Hematopoietic multipotent progenitor cell treated with erythropoietin and hydrocortisone succinate and interleukin-3 and kit ligand, for 4 days (in vitro differentiated cells): ENCODE measurements around the gene STK25.
A peak's percentile ranks its signal among the peaks of the same experiment; 100 is the strongest.
"Not testable (repeated sequence)": the region's sequence is repeated elsewhere in the genome, so short reads cannot be mapped to it uniquely, and the experiment has no call there.

Experiments
- DNase-seq: peaks from one replicate; pipeline ENCODE4 v3.0.0-alpha.2; 2015

STK25 gene

DNA sequence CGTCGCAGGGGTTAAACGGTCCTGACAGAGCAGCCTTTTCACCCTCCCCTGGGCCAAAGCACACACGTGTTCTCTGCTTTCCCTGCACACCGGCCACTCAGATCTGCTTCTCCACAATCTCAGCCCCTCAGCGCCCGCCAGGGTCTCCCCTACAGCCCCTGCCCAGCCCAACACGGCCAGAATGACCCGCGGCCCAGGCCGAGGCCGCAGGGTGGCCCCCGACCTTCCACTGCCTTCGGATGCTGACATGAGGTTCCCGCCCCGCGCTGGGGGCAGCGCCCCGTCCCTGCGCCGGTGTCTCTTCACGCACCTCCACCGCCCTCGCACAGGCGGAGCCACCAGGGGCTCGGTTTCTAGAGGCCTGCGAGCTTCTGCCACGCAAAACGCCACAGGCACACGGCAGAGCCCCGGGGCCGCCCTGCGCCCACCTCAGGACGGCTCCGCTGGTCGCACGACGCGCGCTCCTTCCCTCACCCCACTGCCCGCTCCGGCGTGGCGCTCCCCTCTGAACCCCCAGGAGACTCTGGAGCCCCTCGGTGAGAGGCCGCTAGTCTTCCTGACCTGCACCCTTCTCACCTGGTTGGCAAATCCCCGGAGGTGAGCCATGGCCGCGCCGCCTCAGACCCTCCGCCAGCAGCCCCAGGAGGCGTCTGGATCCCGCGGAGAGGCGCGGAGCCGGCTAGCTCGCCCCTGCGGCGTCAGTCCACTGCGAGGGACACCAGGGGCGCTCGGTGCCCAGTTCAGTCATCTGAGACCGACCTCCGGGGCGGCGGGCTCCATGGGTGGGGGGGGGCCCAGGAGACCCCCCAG, 749 bp downstream of the STK25 start:
- DNase-seq = peak; percentile 75

DNA sequence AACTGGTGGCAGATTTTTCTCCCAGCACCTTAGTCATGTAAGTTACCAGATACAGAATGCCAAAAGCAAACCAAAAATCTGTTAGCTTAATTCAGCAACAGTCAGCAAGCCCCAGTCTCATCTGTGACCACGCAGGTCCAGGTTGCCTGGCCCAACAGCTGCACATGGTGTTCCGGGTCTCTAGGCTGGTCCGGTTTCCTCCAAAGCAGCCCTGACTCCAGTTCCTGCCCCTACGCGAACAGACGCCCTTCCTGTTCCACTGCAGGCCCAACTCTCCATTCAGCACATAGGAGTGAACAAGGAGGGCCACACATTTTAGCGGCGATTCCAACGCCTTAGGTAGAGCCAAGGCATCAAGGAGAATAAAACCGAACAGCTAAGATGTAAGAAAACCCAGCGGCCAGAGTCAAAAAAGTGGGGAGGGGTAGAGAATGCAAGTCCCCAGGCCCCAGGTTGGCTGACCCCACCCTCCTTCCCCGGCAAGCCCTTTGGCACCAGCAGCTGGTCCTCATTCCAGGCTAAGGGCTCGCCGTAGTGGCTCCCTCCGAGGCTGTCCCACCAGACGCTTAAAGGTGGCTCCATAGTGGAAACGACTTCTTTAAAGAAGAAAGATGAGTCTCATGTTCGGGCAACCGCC, 1.5 kb downstream of the STK25 start:
- no peak for DNase-seq

DNA sequence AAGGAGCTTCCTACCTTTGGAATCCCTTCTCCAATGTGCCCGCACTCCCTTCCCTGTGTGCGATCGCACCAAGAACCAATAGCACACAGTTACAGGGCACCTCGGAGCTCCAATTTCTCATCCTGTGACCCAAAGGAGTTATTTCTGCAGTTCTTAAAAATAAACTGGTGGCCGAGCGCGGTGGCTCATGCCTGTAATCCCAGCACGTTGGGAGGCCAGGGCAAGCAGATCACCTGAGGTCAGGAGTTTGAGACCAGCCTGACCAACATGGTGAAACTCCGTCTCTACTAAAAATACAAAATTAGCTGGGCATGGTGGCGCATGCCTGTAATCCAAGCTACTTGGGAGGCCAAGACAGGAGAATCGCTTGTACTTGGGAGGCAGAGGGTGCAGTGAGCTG, 2.1 kb downstream of the STK25 start:
- not testable (repeated sequence) for DNase-seq

DNA sequence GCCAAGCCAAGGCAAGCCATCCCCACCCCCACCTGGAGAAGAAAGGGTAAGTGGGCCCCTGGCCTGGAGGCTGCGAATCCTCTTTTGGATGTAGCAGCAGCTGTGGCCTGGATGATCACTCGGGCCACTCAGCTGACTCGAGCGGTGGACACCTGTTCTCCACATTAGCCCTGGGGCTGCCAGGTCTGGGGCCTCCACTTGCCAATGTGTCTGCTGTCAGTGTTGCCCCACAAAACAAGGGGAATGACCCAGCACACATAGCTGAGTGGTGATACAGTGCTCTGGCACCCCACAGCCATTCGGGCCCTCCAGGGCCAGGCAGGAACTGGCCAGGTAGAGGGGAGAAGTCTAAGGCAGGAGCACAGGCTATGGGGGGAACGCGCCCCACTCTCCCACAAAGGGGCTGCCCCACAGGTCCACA, 2.6 kb downstream of the STK25 start:
- DNase-seq = no peak

DNA sequence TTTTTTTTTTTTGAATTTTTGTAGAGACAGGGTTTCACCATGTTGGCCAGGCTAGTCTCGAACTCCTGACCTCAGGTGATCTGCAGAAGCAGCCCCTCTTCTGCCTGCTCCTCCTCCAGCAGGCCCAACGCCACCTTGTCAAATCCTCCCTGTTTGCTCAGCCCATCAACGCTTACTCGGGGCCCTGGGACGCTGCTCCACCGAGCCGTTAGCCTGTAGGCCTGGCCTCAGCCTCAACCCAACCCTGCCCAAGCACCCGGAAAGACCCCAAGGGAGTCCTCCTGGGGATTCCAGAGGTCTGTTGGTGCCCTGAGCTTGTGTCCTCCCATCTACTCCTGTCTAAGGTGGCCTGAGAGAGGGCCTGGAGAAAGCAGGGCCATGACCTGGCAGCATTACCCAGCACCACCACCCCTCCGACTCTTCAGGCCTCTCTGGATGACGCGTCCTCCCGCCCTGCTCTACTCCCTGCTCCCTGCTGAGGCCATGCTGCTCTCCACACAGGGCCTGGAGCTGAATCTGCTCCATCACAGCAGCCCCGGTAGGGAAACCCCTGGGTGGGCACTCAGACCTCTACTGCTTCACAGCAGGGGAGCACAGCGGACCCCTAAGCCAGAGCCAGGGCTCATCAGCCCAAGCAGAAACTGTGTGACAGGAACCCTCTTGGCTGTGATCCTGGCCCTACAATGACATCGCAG, 3.2 kb downstream of the STK25 start:
- no peak for DNase-seq

DNA sequence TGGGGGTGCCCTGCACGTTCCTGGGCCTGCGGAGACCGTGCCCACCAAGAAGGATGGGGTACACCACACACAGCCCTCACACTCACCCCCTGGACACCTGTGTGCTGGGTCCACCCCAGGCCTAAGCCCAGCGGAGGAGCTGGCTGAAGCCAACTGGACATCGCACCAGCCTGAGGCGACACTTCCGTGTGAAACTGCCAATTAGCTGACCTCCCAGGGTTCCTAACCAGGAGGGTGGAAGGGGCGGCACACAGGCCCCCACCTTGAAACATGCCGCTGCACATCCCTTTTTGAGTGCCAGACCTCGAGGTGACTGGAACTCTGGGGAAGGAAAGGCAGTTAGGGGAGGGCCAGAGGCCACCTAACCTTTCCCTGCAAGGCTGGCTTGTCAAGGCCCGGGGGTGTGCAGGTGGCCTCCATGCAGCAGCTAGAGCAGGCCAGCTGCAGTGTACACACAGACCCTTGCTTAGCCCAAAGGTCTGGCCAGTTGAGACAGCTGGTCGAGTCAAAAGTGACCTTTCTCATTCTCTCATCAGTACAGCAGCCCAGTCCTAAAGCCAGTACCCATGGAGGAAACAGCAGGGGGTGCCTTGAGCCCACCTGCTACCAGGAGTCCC, 4.5 kb downstream of the STK25 start:
- no peak for DNase-seq

DNA sequence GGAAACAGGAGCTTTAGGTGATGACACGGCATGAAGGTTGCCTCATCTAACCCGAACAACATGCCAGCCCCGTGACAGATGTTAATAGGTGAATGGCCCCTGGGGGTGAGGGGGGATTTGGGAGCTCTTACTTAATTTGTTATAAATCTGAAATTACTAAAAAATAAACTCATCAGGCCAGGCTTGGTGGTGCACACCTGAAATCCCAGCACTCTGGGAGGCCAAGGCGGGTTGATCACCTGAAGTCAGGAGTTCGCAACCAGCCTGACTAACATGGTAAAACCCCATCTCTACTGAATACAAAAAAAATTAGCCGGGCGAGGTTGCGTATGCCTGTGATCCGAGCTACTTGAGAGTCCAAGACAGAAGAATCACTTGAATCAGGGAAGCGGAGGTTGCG, 6.1 kb downstream of the STK25 start:
- DNase-seq = no peak

DNA sequence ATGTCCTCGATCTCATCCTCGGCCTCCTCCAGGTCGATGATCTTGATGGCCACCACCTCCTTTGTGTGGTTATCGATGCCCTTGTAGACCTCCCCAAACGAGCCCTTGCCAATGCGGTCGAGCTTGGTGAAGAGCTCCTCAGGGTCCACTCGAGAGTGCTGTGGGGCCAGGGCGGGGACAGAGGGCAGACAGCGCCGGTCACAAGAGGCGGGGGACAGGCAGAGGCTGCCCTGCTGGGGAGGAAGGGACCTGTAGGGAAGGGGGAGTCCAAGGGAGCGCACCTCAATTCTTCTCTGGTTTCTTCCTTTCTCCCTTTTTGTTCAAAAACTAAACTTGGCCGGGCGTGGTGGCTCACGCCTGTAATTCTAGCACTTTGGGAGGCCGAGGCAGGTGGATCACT, 6.8 kb downstream of the STK25 start:
- no peak for DNase-seq

DNA sequence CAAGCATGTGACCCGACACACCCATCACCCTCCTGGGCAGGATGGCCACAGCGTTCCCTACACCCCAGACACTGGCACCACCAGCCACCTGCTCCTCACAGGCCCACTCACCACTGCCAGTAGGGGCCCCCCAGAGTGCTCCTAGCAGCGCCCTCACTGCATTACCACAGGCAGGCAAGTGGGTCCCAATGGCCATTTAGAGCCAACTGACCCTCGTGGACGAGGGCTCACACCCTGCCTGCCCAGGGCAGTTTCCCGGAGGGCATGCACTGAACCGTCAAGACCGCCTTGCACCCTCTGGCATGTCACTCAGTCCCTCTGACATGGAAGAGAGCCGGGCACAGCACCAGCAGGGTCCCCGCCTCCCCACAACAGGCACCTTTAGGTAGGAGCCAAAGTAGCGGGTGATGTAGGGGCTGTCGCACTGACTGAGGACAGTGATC, 7.3 kb downstream of the STK25 start:
- no peak for DNase-seq

DNA sequence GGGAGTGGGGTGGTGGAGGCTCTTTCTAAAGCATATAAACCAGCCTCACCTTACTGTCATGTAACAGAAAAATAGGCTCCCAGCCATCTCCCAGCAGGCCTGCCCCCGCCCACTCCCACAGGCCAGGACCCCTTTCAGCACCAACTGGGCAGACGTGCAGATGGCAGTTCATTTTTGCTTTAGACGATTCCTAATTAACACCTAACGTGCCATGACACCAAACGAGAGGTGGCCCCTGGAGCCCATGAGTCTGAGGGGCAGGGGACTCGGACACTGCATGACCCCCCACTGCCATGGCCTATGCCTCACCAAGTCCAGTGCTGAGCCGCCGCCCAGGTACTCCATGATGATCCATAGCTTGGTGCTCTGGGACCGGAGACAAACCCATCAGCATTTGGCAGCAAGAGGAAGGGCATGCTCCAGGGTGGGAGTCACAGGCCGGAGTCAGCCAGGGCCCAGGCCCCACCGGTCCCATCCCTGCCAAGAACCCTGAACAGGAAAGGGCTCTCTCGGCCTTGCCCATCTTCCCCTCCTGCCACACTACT, 7.9 kb downstream of the STK25 start:
- no peak for DNase-seq

DNA sequence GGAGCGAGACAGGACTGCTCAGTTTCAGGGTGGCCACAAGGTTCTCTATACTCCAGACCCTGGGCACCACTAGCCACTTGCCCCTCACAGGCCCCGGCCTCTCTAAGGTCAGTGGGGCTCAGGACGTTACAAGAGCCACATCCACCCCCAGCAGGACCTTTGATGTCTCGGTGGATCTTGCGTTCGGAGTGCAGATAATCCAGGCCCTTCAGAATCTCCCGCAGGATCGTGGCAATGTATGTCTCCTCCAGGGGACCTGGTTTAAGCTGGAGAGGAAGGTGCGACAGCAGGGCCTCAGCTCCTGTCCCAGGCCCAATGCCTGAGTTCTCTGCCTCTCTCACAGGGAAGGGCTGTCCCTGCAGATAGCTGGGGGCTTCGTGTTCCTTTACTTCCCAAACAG, 8.4 kb downstream of the STK25 start:
- no peak for DNase-seq

DNA sequence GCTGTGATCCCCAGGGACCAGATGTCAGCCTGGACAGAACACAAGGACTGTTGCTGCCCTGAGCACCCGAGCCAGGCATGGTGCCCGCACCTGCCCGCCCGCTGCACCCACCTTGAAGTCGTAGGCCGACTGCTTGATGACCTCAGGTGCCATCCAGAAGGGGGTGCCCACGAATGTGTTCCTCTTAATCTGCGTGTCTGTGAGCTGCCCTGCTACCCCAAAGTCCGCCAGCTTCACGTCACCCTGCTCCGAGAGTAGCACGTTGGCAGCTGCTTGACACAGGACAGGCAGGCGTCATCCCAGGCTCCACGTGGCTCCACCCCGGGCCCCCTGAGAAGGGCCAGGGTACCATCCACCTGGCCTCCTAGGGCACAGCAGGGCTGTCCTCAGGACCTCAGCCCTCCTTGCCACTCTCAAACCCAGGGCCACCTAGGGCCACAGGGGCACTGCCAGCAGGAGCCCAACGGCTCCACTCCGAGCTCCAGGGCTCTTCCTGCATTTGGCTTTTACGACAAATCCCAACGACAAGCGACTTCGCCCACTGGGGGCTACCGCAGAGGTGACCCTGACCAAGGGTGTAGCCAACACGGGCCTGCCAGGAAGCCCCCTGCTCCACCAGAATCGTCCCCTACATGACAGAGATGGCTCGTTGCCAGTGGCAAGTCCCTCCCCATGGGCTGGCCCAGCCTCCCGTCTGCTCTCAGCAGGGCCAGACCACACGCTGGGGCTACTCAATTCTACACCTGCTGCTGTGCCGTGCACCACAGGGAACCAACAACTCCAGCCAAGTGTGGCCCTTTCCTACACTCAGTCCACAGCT, 9.0 kb downstream of the STK25 start:
- no peak for DNase-seq

DNA sequence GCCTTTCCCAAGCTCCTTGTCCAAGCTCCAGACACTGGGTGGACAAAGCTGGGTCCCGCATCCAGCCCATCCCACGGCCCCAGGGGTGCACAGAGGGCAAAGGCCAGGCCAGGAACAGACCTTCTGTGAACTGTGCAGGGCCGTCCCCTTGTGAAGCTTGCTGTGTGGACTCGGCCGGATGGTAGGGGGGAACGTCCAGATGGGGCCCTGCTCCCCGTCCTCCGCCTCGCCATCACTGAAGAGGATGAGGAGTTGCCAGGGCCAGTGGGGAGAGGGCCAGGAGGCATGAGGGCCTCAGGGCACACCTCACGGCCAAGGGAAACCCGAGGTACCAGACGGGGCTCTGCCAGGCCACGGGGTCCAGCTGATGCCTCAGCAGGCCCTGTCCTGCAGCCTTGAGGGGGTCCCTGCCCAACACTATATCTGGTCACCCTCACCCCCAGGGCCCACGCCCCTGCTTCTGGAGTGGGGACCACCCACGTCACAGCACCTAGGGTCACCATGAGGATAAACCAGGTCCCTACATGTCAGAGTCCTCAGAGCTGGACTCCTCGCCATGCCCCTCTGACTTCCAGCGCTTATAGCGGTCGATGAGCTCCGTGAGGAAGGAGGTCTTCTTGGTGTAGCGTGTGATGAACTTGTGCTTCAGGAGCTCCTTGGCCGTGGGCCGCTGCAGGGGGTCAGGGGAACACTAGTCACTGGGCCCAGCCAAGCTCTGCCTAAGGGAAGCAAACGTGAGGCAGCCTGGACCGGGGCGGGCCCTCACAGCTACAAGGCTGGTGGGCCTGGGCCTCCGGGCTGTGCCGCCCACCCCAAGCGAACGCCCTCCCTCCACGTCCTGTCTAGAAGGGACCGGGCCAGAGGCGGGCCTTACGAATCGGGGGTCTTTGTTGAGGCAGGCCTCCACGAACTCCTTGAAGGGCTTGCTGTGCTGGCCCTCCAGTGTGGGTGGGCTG, 10.0 kb downstream of the STK25 start:
- DNase-seq = no peak

DNA sequence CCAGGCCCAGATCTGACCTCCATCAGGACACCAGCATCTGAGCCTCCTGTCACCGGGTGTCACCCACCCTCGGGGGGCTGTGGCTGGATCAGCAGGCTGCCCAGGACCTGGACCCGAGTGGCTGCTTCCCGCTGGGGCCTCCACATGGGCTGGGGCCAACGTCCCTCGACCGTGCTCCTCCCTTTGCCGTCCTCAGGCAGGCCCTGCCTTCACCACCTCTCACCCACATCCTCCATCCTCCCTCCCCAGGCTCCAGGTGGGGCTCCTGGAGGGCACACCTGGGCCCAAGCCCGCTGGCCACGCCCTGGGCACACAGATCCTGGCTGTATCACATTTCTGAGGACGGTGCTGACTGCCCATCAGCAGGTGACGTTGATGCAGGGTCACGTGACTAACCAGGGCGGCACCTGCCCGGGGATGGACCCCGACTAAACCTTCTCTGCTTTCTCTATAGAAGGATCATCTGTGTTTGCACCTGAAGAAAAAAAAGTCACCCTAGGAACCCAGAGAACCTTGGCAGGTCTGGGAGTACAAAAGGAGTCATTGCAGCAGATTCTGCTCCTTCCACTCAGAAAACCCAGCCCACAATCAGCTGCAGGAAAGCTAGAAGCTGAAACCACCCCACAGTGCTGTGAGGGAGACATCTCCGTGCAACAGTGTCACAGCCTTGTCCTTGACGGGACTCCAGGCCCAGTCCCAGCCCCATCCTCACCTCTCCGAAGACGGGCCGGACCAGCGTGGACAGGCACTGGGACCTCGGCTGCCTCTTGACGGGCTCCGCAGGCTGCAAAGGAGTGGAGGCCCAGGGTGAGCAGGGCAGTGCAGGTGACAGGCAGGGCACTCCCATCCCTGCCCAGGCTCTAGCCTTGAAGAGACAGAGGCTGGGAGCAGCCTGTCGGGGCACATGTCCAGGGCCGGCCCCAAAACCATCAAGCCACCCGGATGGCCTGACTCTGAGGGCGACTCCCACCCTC, 11.2 kb downstream of the STK25 start:
- no peak for DNase-seq

DNA sequence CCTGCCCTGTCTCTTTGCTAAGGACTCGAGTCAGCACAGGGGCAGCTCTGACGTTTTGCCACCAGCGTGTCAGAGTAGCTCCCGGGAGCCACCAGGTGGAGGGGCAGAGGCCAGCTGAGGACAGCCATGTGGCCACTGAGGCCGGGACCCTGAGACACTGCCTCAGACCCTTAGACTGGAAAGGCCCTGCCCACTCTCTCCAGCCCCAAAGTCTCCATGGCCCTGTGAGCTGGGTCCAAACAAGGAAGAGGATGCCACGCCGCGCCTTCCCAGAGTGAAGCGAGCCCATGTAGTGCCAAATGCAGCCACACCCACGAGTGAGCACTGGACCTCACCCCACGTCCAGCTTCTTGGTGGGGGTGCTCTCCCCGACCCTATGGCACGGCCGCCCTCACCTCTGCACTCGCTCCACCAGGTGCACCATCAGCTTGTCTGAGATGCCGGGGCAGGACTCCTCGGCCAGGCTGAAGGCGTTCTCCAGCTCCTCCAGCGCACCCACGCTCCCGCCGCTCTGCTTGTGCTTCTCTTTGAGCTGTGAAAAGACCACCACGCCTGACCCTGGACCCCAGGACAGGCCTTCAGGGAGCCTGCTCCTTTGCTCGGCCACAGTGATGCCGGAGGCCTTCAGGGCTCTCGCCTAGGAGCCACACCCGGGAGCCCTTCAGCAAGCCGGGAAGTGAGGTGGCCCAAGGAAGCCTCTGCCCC, 12.2 kb downstream of the STK25 start:
- DNase-seq = no peak

DNA sequence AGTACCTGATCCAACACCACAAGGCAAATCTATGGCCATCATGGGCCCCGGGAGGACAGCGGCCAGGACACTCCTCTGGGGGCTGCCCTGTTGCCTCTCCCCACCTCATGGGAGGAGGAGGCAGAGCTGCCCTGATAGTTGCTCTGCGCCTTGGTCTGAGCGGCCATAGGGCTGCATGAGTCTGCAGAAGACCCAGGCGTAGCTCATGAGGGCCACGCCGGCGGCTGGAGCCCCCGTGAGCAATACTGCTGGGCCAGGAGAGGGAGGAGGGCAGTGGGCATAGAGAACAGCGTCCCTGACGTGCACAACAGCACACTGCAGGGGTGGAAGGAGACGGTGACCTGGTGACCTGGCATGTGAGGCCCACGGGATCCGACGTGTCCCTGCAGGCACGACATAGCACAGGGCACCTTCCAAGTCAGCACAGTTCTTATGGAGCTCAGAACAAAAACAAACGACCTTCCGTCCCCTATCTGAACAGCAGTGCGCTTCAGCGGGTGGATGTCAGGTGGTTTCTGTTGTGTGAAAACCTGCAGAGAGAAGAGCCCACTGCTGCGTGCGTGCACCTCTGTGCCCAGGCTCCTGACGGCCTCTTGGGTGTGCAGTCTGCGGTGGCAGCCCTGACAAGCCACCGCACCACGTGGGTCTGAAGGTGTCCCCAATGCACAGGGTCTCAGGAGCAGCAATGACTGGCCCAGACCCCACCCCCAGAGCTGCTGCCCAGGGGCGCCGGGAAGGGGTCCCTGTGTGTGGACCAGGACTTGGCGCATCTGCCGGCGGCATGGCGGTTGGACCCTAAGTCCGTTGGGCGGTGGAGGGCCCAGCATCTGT, 13.0 kb downstream of the STK25 start:
- no peak for DNase-seq

DNA sequence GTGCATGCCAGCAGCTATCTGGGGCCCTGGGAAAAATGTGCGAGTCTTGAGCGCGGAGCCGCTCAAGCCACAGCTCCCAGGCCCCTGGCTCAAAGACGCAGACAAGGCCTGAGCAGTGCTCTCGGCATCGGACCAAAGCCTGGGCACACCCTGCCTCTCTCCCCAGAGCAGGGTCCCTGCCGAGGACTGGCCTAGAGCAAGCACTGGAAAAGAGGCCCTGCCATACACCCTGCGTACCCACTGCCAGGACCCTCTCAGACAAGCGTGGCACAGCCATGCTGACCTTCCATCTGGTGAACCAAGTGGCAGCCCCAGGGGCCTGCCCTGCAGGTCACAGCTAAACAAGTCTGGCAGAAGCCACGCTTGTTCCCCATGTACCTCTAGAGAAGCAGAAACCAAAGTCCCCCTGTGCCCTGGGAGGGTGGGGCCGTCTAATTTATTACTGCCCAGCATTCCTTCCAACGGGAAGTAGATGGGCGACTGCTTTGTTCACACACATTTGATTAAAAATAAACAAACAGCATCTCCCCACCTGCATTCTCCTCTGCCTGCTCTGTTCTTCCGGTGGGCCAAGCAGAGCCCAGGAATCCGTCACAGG, 14.0 kb downstream of the STK25 start:
- no peak for DNase-seq

DNA sequence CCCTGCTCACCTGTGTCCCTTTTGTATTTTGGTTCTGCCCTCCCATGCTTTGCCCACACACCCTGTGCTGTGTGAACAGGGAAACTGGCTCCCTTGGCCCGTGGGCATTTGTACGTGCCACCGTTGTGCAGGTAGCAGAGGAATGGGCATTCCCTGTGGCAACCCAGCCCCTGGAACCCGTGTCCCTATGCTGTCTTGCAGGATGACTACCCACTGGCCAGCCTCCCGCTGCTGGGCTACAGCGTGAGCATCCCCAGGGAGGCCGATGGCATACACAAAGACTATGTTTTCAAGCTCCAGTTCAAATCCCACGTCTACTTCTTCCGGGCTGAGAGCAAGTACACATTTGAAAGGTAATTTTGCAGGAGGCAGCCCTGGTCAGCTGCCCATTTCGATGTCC, 15.3 kb downstream of the STK25 start:
- no peak for DNase-seq
